ENCODE results near the gene HLA-DRA. TPM values are rescaled to one million over a fixed set of nuclear protein-coding genes. Genes with fewer than 3 reads are reported as not detected.

HLA-DRA gene
- total and polyA plus RNA-seq, 9 of the 15 experiments (the other 6 are each of a cell fraction or from before 2014, with no cell fraction given) = 0.18 to 1.8 (median 0.41) TPM; not detected in 4

- no peak overlapping the region for H3K4me3 ChIP-seq
- FAIRE-seq (no peak), DNase-seq (ENCODE audit: extremely low read depth in 1 of 4, low spot score in 3 of 4) (no peak), ATAC-seq (no peak)
- no TSS peak for BruUV-seq (replicated peaks)
- no peak overlapping the region for H3K27ac ChIP-seq (ENCODE audit: extremely low read depth, low read depth, low read length)
- in situ Hi-C loops (cut with MboI) = no loop called here
- no peaks in the 10 kb centered on the region for H3K27me3 ChIP-seq (ENCODE audit: control insufficient read depth in 2 of 2, insufficient read depth in 2 of 2, low read length in 2 of 2)
- CTCF ChIA-PET (ENCODE audit: low intra/inter-chr PET ratio) = no interaction called here
- TF ChIP-seq ZNF512 (tag; IDR thresholded peaks at IDR 0.05) (peak; percentile 89), SP2 (IDR thresholded peaks at IDR 0.05; ENCODE audit: extremely low read depth, low read depth, low read length, poor library complexity, severe bottlenecking) (no peak), CREBBP (IDR thresholded peaks at IDR 0.05; ENCODE audit: low read depth, low read length) (no peak), SAP30 (IDR thresholded peaks at IDR 0.05; ENCODE audit: borderline replicate concordance, insufficient read depth, low read depth, low read length, poor library complexity, severe bottlenecking) (no peak)
- no peaks in the 10 kb centered on the region for H3K4me1 ChIP-seq (replicated peaks in 1 of 2; ENCODE audit: control insufficient read depth in 2 of 2, insufficient read depth in 2 of 2, low read length in 2 of 2)
- no peaks in the 10 kb centered on the region for H3K9me3 ChIP-seq (replicated peaks; ENCODE audit: control insufficient read depth, insufficient read depth, low read depth, low read length)
- no peaks in the 10 kb centered on the region for H3K36me3 ChIP-seq (ENCODE audit: control insufficient read depth, insufficient read depth, low read length)
- no peak overlapping the region for H3K4me2 ChIP-seq (ENCODE audit: insufficient read depth, low read length)
- H3K79me2 ChIP-seq (ENCODE audit: control insufficient read depth, insufficient read depth, low read length) = no peaks in the 10 kb centered on the region
- no peaks in the 10 kb centered on the region for H4K20me1 ChIP-seq (replicated peaks; ENCODE audit: control insufficient read depth, insufficient read depth, low read length)
- H3K9me1 ChIP-seq (ENCODE audit: control insufficient read depth, insufficient read depth, low read length) = no peaks in the 10 kb centered on the region
- intact Hi-C loops (cut with micrococcal nuclease) = no loop called here
- H2AFZ ChIP-seq (ENCODE audit: low read depth, low read length) = no peak overlapping the region
- POLR2A ChIA-PET = interaction anchor here (1.6 kb wide), 1 partner anchor 13 kb away, joined by 4 read pairs; no protein-coding TSS in a partner anchor
- no peak overlapping the region for H3K9ac ChIP-seq (ENCODE audit: insufficient read depth in 1 of 2, low read depth in 2 of 2, low read length in 2 of 2)
- 0% methylated on average over 2 of the region's 3 CpGs for WGBS (ENCODE audit: insufficient coverage, low coverage, missing lambda C conversion rate)
These were observed 9.5 kb downstream of the HLA-DRA start for GRCh38 chr6:32449088-32449736.
